ENCODE results near the gene COG5.

COG5 gene

DNA sequence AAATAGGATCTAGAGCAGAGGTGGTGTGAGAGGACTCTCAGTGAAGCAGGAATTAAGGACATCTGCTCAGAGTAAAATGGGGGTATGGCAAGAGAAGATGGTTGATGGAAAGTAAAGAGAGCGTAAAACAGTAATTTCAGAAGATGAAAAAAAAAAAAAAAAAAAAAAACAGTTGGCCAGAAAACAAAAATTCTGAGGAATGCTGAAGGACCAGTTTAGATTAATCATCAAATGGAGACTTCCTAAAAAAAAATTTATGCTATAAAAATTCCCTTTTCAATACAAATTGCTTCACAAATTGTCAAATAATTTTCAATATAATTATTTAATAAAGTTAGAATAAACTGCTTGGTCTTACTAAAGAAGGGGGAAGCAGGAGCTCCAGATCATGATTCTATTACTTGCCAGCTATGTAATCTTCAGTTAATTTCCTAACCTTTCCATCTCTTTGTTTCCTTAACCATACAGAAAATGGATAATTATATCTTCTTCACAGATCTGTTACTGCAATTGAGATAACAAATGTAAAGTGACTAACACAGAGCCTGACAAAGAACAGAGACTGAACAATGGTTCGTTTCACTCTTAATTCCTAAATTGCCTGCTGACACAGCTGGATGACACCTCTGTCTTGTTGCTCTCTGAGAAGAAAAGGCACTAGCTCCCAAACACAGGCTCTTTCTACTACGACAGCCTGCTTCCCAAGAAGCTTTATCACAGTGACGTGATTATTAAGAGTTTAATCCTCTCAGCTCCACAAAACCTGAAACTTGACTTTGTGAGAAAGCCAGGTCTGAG, 158.8 kb downstream of the COG5 start:
- TF ChIP-seq CTCF (IDR thresholded peaks at IDR 0.05) = no peak

GRCh38 chr7:107398161-107398560, 165.6 kb downstream of the COG5 start:
- TF ChIP-seq CTCF (IDR thresholded peaks at IDR 0.05) = no peak

GRCh38 chr7:107396990-107397389, 166.7 kb downstream of the COG5 start:
- TF ChIP-seq CTCF (IDR thresholded peaks at IDR 0.05) = no peak

DNA sequence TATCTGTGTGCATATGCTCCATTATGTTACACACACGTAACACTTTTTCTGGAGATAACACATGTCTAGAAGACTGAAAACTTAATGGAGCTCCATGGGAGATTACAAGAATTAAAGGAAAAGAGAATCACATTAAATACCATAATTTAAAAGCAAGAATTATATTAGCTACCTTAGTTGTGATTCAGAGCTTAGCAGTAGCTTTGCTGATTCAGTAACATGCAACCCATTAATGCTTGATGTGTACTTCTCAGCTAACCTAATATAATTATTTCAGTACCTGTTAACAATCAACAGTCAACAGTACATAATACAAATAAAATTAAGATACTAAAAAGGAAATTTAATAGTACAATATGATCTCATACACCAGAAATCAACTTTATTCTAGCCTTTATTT, 167.6 kb downstream of the COG5 start:
- no peak for TF ChIP-seq CTCF (IDR thresholded peaks at IDR 0.05)

GRCh38 chr7:107394831-107395230, 168.9 kb downstream of the COG5 start:
- no peak for TF ChIP-seq CTCF (IDR thresholded peaks at IDR 0.05)

DNA sequence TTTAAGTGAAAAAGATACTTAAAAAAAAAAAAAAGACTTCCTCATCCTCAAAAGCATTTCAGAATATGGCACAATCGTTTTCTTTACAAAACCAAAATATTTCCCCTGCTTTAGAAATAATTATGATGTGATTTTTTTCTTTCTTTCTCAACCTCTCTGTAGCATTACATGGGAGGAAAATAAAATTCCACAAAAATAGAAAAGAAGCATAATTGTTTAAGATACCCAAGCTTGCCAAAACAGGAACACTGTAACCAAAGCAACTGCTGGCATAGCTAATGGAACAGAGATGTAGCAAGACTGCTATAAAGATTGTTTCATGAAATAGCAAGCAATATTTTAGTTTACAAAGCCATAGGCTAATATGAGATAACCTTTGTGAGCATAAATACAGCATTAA, 169.4 kb downstream of the COG5 start:
- no peak for TF ChIP-seq CTCF (IDR thresholded peaks at IDR 0.05)

- no peak for TF ChIP-seq CTCF (IDR thresholded peaks at IDR 0.05)
These were observed 170.9 kb downstream of the COG5 start for GRCh38 chr7:107392830-107393229.

GRCh38 chr7:107390916-107391315, 172.8 kb downstream of the COG5 start:
- TF ChIP-seq CTCF (IDR thresholded peaks at IDR 0.05) = no peak
